Measurements from ENCODE around the gene SLC25A5.
"Not testable (repeated sequence)": the region's sequence is repeated elsewhere in the genome, so short reads cannot be mapped to it uniquely, and the experiment has no call there.

Gene SLC25A5

GRCh38 chrX:119478504-119478903, 10.3 kb downstream of the SLC25A5 start:
- no peak for DNase-seq

GRCh38 chrX:119479845-119480244, 11.6 kb downstream of the SLC25A5 start:
- no peak for DNase-seq

GRCh38 chrX:119481323-119481801, 13.1 kb downstream of the SLC25A5 start:
- peak; percentile 67 for DNase-seq

- DNase-seq = no peak
Observed at GRCh38 chrX:119482041-119482440, 13.8 kb downstream of the SLC25A5 start.

- DNase-seq = peak; percentile 72
Observed at GRCh38 chrX:119482481-119483480, 14.5 kb downstream of the SLC25A5 start.

- DNase-seq = no peak
Observed at GRCh38 chrX:119486745-119487144, 18.5 kb downstream of the SLC25A5 start.

GRCh38 chrX:119487766-119488165, 19.5 kb downstream of the SLC25A5 start:
- not testable (repeated sequence) for DNase-seq

GRCh38 chrX:119488749-119489148, 20.5 kb downstream of the SLC25A5 start:
- peak; percentile 65 for DNase-seq

- no peak for DNase-seq
Observed at GRCh38 chrX:119489212-119490074, 21.2 kb downstream of the SLC25A5 start.

GRCh38 chrX:119492463-119492862, 24.2 kb downstream of the SLC25A5 start:
- no peak for DNase-seq

- DNase-seq = not testable (repeated sequence)
Observed at GRCh38 chrX:119493851-119494495, 25.7 kb downstream of the SLC25A5 start.

- DNase-seq = no peak
Observed at GRCh38 chrX:119495734-119496726, 27.8 kb downstream of the SLC25A5 start.

- DNase-seq = peak; percentile 49
Observed at GRCh38 chrX:119497185-119497584, 28.9 kb downstream of the SLC25A5 start.

- DNase-seq = no peak
Observed at GRCh38 chrX:119500061-119500800, 32.0 kb downstream of the SLC25A5 start.

- DNase-seq = no peak
Observed at GRCh38 chrX:119501511-119502148, 33.4 kb downstream of the SLC25A5 start.

- no peak for DNase-seq
Observed at GRCh38 chrX:119502727-119503483, 34.7 kb downstream of the SLC25A5 start.

- no peak for DNase-seq
Observed at GRCh38 chrX:119503484-119503861, 35.2 kb downstream of the SLC25A5 start.

GRCh38 chrX:119505145-119505544, 36.9 kb downstream of the SLC25A5 start:
- not testable (repeated sequence) for DNase-seq

GRCh38 chrX:119505945-119506344, 37.7 kb downstream of the SLC25A5 start:
- no peak for DNase-seq

Measured in hematopoietic multipotent progenitor cell treated with erythropoietin and hydrocortisone succinate and interleukin-3 and kit ligand, for 6 days (in vitro differentiated cells).